DMS53 treated with DMSO at 0.1 percent for 48 hours (cell line): ENCODE data around the gene WLS.
"Not testable (repeated sequence)": the region's sequence is repeated elsewhere in the genome, so short reads cannot be mapped to it uniquely, and the experiment has no call there.

Source experiments
- DNase-seq: peaks from one replicate; lab custom pipeline; 2025; ENCODE audit not compliant: unreplicated experiment; lab: John Stamatoyannopoulos, UW

WLS gene

DNA sequence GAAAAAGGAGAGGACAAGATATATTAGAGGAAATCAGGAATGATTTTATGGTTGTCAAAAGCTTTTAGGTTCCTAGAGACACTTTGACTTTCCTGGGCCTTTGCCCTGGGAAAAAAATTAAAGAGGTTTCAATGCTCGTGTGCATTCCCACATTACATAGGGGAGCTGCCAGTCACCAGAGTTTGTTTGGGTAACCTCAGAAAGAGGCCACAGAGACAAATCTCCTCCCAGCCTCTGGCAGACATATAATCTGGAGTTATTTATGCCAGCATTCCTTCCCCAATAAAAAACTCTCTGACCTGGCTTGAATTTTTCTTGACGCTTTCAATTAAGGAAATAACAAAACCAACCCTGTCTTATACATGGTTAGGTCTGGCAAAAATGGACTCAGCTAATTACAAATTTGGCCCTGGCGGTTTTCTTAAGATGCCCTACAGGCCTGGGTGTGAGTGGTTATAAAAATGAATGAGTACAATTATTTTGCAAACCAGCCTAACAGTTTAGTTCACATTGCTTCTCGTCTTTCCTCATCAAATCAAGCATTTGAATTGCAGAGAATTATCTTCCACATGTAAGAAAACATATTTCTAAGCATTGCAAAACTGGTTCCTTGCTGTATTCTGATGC, 63.7 kb downstream of the WLS start:
- DNase-seq = no peak

DNA sequence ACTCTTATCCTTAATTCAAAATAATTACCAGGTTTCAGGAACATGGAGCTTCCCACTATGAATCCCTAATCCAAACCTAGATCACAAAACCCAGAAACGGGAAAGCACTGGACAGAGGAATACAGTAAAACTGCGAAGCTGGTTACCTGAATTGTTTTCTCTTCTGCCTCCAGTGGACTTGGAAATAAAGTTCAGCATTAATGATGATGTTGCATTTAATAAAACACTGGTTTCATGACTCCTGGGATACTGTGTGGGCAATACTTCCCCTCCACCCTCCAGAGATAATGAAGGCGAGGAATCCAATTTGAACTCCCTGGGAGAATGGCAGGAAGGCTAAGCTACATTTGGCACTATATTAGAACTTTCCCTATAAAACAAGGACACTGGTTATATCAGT, 65.1 kb downstream of the WLS start:
- DNase-seq = no peak

GRCh38 chr1:68166348-68166747, 66.0 kb downstream of the WLS start:
- DNase-seq = no peak

GRCh38 chr1:68165665-68166064, 66.7 kb downstream of the WLS start:
- no peak for DNase-seq

- DNase-seq = no peak
Measured at GRCh38 chr1:68164918-68165317, 67.4 kb downstream of the WLS start.

DNA sequence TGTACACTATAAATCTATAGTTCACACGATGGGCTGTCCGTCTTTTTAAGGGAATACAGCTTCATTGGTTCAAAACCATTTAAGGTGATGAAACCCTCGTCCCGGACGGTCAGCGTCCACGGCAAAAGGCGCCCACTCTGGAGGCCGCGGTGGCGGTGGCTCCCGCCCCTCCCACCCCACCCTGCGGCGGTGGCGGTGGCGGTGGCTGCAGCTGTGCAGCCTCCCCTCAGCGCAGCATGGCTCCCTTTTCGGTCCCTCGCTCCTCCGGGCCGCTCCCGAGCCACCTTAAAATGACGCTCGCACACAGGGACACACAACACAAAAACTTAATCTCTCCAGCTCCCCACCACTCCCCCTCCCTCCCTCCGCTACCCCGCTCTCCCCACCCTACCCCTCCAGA, 69.1 kb downstream of the WLS start:
- no peak for DNase-seq

- no peak for DNase-seq
Measured at GRCh38 chr1:68162761-68163160, 69.6 kb downstream of the WLS start.

DNA sequence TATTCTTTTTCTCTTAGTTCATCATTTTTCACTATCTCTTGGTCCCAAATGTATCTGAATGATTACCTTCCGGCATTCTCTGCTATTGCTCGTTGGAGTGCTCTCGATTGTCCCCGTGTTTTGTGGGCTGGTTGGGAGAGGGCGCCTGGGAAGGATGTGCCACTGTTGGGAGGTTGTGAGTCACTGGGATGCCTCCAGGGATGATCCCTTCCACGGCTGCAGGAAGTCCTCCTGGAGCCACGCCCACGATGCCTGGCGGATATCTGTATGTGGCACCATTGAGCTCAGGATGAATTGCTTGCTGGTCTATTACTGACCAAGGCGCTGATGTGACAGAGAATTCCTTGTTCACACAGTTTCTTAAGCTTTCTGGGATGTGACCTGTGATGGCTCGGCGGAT, 70.7 kb downstream of the WLS start:
- DNase-seq = not testable (repeated sequence)

GRCh38 chr1:68160935-68161334, 71.4 kb downstream of the WLS start:
- DNase-seq = not testable (repeated sequence)

- no peak for DNase-seq
Measured at GRCh38 chr1:68160021-68160420, 72.3 kb downstream of the WLS start.

- no peak for DNase-seq
Measured at GRCh38 chr1:68158837-68159236, 73.5 kb downstream of the WLS start.

GRCh38 chr1:68157416-68157815, 74.9 kb downstream of the WLS start:
- DNase-seq = no peak

DNA sequence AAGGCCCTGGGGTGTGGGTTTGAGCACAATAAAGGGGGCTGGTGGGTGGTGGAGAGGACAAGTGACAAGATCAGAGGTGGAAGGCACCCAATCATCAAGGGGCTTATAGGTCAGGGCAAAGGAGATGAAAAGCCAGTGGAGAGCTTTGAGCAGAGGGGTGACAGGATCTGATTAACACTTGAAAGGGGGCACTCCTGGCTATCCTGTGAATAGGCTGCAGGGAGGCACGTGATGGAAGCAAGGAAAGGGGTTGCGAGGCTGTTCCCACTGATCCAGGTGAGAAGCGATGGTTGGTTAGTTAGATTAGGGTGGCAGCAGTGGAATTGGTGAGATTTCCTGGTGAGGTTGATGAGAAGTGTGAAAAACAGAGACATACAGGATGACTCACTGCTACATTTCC, 80.6 kb downstream of the WLS start:
- no peak for DNase-seq

DNA sequence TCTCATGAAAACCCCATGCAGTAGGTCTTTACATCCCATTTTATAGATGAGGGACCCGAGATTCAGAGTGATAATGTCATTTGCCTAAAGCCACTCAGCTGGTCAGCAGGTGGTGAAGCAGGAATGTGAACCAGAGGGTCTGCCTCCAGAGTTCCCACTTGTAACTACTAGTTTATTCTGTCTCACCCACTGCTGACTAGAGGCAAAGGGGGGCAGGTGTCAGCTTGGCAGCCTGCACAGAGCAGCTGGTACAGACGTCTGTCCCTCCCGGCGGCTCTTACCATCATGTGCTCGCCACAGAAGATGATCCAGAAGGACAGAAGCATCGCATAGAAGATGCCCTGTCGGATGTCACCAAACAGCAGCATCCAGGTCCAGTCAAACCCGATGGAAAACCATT, 82.4 kb downstream of the WLS start:
- no peak for DNase-seq

GRCh38 chr1:68149110-68149798, 83.1 kb downstream of the WLS start:
- no peak for DNase-seq

DNA sequence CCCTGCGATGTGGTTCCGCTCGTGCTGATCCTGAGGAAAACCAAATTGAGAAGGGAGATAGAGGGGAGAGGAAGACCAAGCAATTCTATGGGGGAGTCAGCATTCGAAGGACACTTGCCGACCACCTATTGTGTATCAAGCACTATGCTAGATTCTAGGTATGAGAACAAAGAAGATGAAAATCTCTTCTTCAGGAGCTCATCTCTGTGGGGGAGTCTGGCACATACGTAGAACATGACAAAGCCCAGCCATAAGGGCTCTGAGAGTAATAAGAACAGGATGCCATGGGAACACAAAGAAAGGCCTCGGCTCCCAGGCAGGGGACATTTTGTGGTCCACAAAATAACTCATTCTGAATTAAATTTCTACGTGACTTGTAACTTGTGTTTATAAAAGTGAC, 83.7 kb downstream of the WLS start:
- DNase-seq = no peak

DNA sequence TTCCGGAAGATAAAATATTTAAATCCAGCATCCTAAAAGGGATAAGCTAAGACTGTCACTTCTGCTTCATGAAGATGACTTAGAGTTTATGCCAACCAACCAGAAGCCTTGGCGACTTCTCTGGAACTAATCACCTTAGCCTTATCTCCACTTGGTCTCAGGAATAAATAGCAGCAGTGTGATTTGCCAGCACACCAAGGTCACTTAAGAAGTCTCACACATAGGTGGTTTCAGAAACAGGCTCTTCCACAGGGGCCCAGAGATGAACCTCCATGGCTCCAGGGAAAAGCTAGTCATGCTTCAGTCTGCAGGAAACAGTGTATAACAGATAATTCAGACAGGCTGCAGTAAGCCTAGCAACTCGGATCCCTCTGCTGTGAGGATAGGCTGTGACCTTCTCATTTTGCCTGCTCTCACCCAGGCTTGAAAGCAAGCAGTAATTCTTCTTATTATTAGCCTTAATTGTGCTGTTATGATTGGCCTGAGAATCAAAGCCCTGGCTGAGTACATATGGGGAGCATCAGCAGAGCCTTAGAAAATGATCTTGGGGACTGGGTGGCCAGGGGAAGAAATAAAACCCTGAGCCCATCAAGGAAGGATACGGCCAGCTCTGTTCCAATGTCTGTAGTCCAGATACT, 84.7 kb downstream of the WLS start:
- no peak for DNase-seq

DNA sequence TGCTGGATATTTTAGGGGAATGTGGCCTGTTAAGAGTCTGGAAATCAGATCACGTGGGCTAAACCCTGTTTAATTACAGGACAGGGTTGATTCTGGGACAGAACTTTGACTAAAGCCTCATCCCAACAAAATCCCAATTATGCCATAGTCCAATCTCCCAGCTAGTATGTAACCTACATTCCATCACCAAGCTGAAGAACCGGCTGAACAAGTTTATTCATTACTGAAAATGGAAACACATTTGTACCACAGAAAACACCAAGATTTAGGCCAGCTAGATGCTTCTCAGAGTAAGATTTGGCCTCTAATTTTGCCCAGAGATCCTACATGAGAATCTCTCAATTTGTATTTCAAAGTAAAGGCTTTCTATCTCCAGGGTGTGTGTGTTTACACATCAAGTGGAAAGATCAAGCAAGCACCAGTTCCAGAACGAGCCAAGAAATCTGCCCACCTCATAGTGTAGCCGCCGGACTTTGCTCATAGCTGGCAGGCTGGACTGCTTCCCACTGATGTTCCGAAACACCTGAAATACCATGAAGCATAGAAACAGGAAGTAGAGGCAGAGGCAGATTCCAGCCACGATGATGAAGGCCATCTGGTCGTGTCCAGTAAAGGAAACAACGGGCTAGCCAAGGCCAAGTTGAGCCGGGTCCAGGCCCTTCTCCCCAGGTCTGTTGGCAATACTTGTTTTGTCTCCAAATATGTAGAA, 86.8 kb downstream of the WLS start:
- peak; percentile 34 for DNase-seq

DNA sequence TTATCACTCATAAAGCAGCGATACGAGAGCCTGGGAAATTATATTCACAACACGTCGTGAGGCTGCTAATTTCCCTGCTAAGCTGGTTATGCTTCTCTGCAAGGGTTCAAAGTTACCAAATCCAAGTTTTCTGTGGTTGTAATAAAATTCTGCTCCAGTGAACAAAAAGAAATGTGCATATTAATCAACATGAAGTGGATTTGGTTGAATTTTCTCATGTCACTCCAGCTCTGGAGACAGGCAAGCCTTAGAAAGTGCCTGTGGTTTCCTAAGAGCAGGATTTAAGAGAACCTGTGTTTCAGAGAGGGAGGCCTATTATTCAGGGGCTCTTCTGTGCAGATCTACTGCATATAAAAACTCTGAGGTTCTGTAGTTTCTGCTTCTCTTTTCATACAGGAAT, 87.5 kb downstream of the WLS start:
- no peak for DNase-seq

- DNase-seq = no peak
Measured at GRCh38 chr1:68143633-68144032, 88.7 kb downstream of the WLS start.

DNA sequence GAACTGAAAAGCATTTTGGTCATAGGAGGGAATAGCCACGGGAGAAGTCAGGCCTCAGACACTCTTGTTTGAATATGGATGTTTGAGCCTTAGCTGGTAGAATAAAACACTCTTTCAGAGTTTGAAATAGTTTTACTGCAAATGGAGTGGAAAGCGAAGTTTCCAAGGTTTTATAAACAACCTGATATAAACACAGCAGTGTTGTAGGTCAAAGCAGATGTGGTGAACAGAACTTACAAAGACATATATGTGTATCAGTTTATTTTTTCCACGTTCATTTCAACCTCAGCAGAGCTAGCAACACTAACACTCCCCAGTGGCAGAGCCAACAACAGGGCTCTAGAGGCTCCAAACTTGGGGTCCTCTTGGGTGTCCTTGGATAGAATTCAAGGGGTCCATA, 89.9 kb downstream of the WLS start:
- DNase-seq = no peak

DNA sequence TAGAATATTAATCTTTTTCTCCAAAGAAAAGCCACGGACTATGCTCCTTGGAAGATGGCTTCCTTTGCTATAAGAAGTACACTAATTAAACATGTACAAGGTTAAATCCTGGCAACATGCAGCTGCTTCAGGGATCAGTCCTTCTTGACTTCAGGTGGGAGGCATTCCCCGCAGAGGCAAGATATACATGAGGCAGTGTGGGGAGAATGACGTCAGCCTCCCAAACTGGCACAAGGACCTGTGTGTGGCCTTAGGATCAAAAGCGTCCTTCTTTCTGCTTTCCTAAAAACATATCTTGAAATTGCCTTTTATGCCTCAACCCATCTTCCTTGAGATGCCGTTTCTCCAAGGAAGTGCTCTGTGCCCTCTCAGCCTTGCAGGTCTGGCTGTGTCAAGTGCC, 90.3 kb downstream of the WLS start:
- DNase-seq = no peak
